D721Med (cell line): ENCODE results near the gene GRIK4.
A peak's percentile ranks its signal among the peaks of the same experiment; 100 is the strongest.
"Not testable (repeated sequence)": the region's sequence is repeated elsewhere in the genome, so short reads cannot be mapped to it uniquely, and the experiment has no call there.

Experiments used
- DNase-seq: peaks from one replicate; pipeline ENCODE4 v3.0.0; 2011; ENCODE audit warnings: low spot score; ENCODE audit not compliant: insufficient read length
- FAIRE-seq: peaks from 2 replicates; lab custom pipeline; 2011; peaks lifted over from hg19 to GRCh38; lab: Jason Lieb, UNC
- CTCF ChIP-seq: IDR thresholded peaks from 2 replicates; pipeline ENCODE4 v1.5.1; 2012; ENCODE audit warnings: mild to moderate bottlenecking, control low read depth; ENCODE audit not compliant: insufficient read depth; ENCODE audit errors: missing control alignments

GRIK4 gene

GRCh38 chr11:120998581-120998980 lies 487.0 kb downstream of the GRIK4 start:
- FAIRE-seq (no peak), DNase-seq (no peak)
- no peak for TF ChIP-seq CTCF

- DNase-seq (no peak), FAIRE-seq (no peak)
Measured at GRCh38 chr11:121004206-121004840, 492.8 kb downstream of the GRIK4 start.

DNA sequence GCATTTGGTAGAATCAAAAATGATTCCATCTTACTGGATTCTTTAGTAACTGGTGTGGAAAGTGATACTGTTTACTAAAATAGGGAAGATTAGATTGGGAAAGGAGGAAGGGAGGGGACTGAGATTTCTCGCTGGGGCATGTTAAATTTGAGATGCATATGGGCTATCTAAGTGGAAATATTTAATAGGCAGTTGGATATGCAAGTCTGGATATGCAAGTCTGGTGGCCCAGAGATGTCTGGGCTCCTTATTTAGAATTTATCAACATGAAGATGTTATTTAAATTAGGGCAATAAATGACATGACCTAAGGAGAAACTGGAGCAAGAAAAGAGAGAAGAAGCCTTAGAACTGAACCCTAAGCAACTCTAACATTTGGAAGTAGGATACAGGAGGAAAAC lies 495.4 kb downstream of the GRIK4 start:
- DNase-seq (no peak), FAIRE-seq (no peak)
- TF ChIP-seq CTCF, result no peak

More at GRCh38 chr11:121004206-121004840, 492.8 kb downstream of the GRIK4 start:
- no peak for TF ChIP-seq CTCF

DNA sequence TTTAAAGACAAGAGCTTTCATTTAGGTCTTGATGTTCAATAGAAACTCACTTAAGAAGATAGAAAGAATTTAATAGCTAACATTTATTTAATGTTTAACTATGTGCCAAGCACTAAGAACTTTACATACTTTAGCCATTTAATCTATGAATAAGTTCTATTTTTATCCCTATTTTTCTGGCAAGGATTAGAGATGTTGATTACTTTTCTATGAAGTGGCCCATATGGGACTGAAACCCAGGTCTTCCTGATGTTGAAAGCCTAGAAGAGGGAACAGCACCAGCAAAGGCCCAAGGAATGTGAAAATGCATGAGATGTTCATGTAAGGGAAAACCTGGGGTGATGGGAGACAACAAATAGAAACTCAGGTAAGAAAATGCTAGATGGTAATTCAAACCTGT lies 497.0 kb downstream of the GRIK4 start:
- no peak for FAIRE-seq
- TF ChIP-seq CTCF, result no peak
- no peak for DNase-seq

DNA sequence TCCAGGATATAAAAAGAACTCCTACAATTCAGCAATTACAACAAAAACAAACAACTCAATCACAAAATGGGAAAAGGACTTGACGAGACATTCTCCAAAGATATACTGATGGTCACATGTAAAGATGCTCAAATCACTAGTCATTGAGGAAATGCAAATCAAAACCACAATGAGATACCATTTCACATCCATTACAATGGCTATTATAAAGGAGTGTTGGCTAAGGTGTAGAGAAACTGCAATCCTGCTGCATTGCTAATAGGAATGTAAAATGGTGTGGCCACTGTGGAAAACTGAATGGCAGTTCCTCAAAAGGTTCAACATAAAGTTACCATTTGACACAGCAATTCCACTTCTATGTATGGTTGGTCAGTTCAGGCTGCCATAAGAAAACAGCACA lies 500.5 kb downstream of the GRIK4 start:
- DNase-seq (no peak), FAIRE-seq (no peak)
- no peak for TF ChIP-seq CTCF

DNA sequence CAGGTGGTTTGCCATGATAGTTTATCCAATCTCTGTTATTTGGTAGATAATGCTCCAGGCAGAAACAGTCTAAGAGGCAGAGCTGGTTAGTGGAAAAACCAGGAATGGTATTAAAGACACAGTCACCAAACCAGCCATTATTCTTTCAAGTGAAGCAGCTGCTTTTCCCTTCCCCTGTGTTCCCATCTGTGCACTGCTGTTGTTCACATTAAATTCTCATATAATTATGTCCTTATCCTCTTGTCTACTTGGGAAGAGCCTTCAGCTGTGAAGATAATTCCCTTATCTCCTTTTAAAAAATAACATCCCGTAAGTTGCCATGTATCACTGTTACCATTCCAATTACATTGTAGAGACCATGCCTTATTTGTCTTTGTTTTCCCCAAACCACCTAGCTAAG lies 507.2 kb downstream of the GRIK4 start:
- TF ChIP-seq CTCF, result no peak
- peak; percentile 82 for FAIRE-seq
- DNase-seq, result no peak

DNA sequence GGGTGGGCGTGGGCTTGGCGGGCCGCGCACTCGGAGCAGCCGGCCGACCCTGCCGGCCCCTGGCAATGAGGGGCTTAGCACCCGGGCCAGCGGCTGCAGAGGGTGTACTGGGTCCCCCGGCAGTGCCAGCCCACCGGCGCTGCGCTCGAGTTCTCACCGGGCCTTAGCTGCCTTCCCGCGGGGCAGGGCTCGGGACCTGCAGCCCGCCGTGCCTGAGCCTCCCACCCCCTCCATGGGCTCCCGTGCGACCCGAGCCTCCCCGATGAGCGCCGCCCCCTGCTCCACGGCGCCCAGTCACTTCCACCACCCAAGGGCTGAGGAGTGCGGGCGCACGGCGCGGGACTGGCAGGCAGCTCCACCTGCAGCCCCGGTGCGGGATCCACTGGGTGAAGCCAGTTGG lies 510.2 kb downstream of the GRIK4 start:
- not testable (repeated sequence) for FAIRE-seq, DNase-seq
